ENCODE measurements around the gene FAM114A1.

Gene FAM114A1

DNA sequence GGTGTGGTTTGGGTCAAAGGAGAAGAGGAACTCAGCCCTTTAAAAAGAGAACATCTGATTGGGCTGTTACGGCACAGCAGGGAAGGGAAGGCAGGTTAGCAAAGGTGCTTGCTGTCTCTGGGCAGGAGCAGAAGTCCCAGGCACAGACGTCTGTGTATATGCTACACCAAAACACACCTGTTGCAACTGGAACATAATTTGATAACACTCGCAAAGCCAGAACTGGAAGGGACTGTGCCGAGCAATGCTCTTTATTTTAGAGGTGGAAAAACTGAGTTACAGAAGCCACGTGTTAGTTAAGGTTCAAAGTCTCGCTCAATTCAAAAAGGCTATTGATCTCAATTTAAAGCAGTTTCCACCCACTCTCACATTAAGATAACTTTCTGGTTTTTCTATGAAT is 2.2 kb upstream of the FAM114A1 start:
- no peak for TF ChIP-seq CTCF (IDR thresholded peaks at IDR 0.05; ENCODE audit: low read depth, low read length)
- in situ Hi-C loops (cut with HindIII; ENCODE audit: low sequenced_read_pairs), result no loop called here
- no peak for DNase-seq (ENCODE audit: low read depth, low spot score)
- no peak overlapping the region for H3K4me3 ChIP-seq (ENCODE audit: low read depth, low read length)

- no peak for TF ChIP-seq CTCF (IDR thresholded peaks at IDR 0.05; ENCODE audit: low read depth, low read length)
- no peak for DNase-seq (ENCODE audit: low read depth, low spot score)
These were observed 581 bp upstream of the FAM114A1 start for GRCh38 chr4:38866973-38867477.

DNA sequence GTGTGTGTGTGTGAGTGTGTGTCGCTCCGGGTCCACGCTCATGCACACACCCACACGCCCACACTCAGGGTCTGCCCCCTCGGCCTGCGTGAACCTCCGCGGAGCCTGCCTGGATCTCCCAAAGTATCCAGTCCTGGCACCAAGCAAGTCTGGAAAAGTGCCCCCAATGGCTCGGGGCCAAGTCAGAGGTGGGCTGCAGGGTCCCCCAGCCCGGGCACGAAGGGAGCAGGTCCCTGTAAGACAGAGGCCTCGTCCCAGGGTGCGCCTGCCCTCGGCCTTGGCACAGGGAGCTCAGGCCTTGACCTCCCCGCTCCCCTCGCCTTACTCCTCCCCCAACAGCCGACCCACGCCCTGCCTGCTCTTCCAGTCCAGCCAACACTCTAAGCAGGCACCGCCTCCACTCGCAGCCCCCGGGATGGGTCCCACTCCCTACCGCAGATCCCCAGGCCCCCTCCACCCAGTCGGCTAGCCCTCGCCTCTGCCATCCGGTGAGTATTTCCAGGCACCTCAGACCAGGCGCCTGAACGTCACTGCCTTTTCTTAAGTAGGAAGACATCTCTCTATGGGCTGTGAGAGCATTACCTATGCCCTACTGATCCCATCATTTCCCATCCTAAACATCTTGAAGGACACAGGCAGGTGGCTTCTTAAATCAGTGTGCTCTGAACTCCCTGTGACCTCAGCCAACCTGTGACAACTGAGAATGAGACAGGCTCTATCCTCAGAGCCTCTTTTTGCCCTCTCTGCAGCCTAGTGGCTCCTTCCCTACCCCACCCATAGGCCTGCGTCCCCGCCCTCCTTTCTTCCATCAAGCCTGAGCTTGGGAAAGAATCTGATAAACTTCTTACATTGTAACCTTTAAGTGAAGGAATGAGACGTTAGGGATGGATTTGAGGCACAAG is 704 bp downstream of the FAM114A1 start:
- no peak for DNase-seq (ENCODE audit: low read depth, low spot score)
- peak overlapping the region; percentile 95 for H3K4me3 ChIP-seq (ENCODE audit: low read depth, low read length)
- TF ChIP-seq CTCF (IDR thresholded peaks at IDR 0.05; ENCODE audit: low read depth, low read length), result no peak
- in situ Hi-C loops (cut with HindIII; ENCODE audit: low sequenced_read_pairs), result no loop called here

More at GRCh38 chr4:38866973-38867477, 581 bp upstream of the FAM114A1 start:
- in situ Hi-C loops (cut with HindIII; ENCODE audit: low sequenced_read_pairs), result no loop called here
- peak overlapping the region; percentile 95 for H3K4me3 ChIP-seq (ENCODE audit: low read depth, low read length)

DNA sequence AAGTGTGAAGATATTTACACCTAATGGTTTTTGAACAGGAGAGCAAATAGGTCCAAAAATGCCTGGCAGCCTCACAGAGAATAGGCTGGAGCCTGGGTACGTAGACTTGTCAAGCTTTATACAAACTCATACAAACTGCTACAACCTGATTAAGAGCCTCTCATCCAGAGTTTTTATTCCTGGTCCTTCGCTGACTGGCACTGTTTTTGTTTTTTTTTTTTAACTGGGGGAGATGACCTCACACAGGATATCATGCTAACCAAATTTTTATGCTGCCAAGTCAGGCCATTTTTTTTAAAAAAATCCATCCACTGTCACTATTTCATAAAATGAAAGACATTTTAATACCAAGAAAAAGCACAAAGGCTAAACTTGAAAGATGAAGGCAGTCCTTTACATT is 1.9 kb downstream of the FAM114A1 start:
- in situ Hi-C loops (cut with HindIII; ENCODE audit: low sequenced_read_pairs), result no loop called here
- H3K4me3 ChIP-seq (ENCODE audit: low read depth, low read length), result peak overlapping the region; percentile 95
- TF ChIP-seq CTCF (IDR thresholded peaks at IDR 0.05; ENCODE audit: low read depth, low read length), result no peak
- no peak for DNase-seq (ENCODE audit: low read depth, low spot score)

- in situ Hi-C loops (cut with HindIII; ENCODE audit: low sequenced_read_pairs), result no loop called here
- H3K4me3 ChIP-seq (ENCODE audit: low read depth, low read length), result no peak overlapping the region
- no peak for TF ChIP-seq CTCF (IDR thresholded peaks at IDR 0.05; ENCODE audit: low read depth, low read length)
- no peak for DNase-seq (ENCODE audit: low read depth, low spot score)
These were observed 2.6 kb downstream of the FAM114A1 start for GRCh38 chr4:38870098-38870808.

GRCh38 chr4:38871593-38871992 is 4.0 kb downstream of the FAM114A1 start:
- H3K4me3 ChIP-seq (ENCODE audit: low read depth, low read length), result no peak overlapping the region
- no peak for DNase-seq (ENCODE audit: low read depth, low spot score)
- in situ Hi-C loops (cut with HindIII; ENCODE audit: low sequenced_read_pairs), result no loop called here

More at GRCh38 chr4:38871593-38871992, 4.0 kb downstream of the FAM114A1 start:
- TF ChIP-seq CTCF (IDR thresholded peaks at IDR 0.05; ENCODE audit: low read depth, low read length), result no peak
